T-helper 2 cell (primary cell): ENCODE data around the gene CCDC6.
A peak's percentile ranks its signal among the peaks of the same experiment; 100 is the strongest.
"Not testable (repeated sequence)": the region's sequence is repeated elsewhere in the genome, so short reads cannot be mapped to it uniquely, and the experiment has no call there.

Experiments
- DNase-seq, 5 experiments: peaks; one replicate each; pipeline versions ENCODE4 v3.0.0 to v3.0.0-alpha.2; 2012 to 2022

The CCDC6 gene

DNA sequence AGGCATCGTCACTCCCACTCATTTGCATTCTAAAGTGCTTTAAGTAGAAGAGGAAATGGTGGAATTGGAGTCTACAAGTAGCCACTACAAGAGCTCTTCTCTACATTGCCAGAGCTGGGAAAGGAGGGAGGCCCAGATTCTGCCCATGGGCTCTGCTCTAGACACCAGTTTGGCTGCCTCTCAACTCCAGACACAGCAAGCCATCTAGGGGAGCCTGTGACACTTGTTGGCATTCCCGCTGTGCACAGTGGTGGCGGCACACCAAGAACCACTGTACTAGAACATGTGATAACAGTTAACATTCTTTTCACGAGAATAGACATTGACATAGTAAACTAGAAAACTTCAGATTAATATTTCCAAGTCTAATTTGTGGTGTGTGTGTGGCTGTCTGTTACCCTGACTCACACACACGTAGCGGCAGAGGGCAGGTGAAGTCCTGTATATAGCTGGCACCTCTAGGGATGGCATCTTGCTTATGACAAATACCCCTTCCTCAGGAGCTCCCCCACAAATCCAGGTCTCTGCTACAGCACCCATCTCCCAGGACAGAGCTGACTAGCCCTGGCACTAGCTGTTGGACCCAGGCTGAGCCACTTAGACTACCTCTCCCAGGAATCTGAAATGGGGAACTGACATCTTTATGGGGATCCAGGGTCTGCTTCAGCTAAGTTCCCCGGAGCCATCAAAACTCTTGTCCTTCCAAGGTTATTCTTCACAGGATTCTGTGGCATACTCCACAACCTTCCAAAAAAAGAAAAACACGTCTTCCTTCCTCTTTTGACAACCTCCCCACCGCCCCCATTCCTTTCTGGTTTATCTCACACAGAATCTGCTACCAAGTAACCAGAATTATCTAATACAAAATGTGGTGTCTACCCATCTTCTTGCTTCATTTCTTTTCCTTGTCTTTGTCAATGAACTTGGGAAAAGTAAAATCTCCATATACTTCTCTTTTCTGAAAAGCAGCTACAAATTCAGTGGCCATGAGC lies 98.4 kb downstream of the CCDC6 start:
- no peak for DNase-seq

DNA sequence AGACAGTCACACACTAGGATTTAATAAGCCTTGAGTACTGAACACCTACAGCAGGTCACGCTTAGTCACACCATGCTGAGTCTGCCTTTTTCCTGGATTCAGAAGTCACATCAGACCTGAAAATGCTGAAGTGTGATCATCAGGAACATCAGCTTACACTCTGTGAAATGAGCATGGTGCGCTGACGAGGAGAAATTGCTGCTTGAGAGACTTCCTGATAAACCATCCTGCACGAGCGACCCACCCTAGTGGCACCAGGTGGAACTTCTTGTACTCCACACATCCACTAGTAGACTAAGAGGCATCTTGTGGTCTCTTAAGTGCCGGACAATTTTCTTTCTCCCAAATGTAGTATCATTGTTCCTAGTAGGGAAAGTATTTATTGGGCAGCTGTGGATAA lies 101.3 kb downstream of the CCDC6 start:
- DNase-seq = peak in 1 of 5 experiments; percentile 7

DNA sequence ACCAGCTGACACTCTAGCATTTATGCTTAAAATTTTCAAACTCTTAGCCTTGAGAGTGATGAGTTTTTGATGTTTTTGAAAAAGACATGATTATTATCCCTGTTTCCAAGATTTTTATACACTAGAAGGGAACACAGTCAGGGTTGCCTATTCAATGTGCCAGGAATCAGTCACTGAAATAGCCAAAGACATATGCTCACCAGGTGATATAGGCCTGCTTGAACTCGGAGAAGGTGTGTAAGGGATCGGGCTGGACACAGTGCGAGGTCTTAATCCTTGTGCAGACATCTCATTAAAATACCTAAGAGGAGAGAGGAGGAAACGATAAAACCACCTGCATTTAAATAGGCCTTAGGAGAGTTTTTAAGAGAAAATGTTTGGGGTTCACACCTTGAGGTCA lies 102.1 kb downstream of the CCDC6 start:
- no peak for DNase-seq

DNA sequence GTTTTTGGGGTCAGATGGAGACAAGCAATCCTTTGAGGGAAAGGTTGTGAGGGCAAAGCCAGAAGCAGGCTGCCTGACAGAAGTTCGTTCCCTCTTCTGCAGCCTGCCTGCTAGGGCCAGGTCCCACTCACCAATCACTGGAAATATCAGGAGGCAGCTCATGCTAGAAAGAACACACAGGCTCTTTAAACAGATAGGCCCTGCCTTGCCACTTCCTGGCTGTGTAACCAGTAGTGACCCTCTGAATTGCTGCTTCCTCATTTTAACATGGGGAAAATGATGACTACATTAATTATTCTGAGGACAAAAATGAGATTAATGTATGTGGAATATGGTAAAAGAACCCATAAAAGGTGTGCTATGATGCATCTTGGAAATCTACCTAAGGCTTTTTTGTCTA lies 102.6 kb downstream of the CCDC6 start:
- DNase-seq = no peak

DNA sequence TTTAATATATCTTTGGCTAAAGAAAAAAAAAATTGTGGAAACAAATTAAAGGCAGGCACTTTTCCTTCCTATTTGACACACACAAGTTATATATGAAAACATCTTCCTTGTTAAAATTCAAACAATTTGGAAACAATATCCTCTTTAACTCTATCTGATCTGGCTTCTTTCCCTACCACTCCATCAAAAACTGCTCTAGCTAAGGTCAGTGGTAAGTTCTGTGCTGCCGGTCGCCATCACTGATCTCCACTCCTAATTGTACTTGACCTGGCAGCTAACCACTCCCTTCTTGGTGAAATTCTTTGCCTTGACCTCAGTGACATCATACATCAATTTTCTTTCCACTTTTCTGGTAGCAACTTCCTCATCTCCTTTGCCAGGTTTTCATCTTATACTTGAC lies 105.2 kb downstream of the CCDC6 start:
- DNase-seq = no peak

DNA sequence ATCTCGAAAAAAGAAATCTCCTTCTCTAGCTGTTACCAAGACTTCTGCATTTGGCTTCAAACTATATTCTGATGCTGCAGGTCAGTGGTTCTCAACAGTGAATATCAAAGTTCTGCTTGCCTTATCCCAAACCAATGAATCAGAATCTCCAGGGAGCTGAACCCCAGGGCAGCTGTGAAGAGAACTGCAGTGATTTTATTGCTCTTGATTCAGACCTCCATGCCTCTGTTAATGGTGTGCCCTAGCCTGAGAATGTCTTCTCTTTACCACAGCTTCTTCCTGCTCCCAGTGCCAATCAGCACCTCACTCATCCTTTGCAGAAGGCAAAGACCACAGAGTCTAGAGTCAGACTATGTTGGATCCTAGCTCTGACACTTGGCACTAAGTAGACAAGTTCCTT lies 106.9 kb downstream of the CCDC6 start:
- no peak for DNase-seq

DNA sequence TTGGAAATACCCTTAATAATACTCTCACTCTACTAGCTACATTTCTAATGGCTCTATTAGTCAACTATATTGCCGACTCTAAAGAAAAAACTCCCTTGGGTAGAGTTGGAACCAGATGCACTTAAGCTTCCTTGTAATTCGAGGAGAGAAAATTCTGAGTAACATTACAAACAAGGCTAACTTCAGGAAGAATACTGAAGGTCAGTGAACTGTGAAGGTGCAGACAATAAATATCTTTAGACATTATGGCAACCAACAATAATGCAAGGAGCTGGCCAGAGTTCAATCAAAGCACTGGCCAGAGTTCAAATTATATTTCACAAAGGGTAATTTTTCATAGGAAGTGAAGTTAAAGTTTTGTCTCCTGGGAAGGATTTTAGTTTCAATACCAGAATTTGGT lies 112.4 kb downstream of the CCDC6 start:
- no peak for DNase-seq

DNA sequence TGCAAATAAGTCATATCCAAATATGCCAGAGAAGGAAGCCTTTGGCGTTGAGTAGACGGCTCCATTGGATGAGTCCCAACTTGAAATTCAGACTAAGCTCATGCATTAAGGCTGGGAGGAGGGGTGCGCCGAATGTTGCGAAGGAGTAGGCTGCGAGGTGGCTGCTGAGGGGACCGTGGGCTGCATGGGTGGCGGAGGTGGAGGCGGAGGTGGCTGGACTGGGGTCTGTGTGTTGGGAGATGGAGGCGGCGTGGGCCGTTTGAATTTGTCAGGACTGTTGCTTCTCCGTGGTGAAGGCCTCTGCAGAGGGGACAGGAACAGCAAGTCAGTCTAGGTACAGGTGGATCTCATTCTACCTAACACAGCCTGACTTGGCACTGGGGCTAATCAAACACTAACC lies 113.5 kb downstream of the CCDC6 start:
- no peak for DNase-seq

DNA sequence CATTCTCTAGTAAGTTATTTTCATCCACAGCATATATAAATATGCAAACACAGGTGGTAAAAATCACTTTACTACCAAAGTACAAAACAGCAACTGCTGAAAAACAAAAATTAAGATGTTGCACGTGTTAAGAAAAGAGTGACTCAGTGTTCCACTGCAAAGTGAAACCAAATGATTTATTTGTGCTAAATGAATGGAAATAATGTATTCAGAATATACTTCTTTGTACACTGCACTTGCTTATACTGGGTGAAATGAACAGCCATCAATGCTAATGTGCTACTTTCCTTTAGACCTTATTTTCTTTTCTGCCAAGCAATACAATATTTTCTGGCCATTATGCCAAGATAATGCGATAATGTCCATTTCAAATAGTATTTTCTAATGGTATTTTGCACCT lies 114.8 kb downstream of the CCDC6 start:
- DNase-seq = no peak

DNA sequence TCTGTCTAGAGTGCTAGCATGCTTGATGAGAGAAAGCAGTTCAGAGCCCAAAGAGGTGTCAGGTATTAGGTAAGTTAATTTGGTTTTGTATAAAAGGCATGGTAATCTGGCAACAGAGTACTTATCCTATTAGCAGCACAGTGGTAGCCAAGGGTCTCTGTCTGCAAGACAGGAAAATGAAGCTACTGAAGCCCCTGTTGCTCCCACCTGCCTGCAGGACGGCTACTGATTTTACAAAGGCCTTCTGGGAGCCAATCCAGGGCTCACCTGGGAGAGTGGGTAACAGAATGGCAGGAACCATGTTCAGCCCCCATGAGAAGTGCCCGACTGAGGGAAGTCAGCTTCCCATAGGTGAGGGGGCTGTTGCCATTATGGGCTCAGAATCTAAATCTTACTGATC lies 116.3 kb downstream of the CCDC6 start:
- not testable (repeated sequence) for DNase-seq

DNA sequence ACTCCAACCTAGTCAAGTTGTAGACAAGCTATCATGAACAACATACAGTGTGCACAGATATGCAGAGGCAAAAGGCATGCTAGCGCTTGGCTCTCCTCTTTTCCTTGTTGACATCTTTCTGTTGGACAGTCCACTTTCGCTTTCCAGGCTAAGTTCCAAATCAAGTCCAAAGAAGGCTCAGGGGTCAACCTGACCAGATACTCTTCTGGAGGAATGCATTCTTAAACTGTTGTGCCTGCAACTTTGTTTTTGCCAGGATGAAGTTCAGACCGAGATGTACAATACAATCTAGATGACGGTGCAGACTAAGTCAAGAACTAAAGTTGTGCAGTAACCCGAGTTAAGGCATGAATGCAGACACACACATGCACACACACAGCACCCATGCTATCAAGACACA lies 117.4 kb downstream of the CCDC6 start:
- DNase-seq = not testable (repeated sequence)

DNA sequence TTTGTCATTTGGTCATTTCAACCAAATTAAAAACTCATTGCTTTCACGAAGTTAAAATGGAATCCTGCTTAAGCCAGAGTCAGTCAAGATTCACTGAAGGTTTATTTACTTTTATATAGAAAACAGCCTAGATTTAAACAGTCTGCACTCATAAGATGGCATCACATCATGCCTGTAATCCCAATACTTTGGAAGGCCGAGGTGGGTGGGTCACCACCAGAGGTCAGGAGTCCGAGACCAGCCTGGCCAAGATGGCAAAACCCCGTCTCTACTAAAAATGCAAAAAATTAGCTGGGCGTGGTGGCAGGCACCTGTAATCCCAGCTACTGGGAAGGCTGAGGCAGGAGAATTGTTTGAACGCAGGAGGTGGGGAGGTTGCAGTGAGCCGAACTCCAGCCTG lies 119.3 kb downstream of the CCDC6 start:
- DNase-seq = not testable (repeated sequence)

DNA sequence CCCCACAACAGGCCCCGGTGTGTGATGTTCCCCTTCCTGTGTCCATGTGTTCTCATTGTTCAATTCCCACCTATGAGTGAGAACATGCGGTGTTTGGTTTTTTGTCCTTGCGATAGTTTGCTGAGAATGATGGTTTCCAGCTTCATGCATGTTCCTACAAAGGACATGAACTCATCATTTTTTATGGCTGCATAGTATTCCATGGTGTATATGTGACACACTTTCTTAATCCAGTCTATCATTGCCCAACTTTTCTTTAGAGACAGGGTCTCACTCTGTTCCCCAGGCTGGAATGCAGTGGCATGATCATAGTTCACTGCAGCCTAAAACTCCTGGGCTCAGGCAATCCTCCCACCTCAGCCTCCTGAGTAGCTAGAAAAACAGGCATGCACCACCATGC lies 120.9 kb downstream of the CCDC6 start:
- not testable (repeated sequence) for DNase-seq

DNA sequence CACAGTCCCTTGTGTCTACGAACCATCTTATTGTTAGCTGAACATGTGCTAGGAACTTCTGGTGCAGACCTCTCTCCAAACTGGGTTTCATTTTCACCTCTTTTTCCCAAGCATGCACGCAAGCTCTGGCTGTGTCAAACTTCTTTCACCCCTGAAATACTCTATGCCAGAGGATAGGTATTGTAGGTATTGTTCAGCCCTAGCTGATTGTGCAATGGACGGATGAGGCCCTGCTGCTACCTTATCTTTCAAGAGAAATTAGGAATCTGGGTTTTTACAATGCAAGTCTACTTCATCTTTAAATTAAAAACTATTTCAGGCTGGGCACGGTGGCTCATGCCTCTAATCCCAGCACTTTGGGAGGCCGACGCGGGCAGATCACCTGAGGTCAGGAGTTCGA lies 124.8 kb downstream of the CCDC6 start:
- no peak for DNase-seq

DNA sequence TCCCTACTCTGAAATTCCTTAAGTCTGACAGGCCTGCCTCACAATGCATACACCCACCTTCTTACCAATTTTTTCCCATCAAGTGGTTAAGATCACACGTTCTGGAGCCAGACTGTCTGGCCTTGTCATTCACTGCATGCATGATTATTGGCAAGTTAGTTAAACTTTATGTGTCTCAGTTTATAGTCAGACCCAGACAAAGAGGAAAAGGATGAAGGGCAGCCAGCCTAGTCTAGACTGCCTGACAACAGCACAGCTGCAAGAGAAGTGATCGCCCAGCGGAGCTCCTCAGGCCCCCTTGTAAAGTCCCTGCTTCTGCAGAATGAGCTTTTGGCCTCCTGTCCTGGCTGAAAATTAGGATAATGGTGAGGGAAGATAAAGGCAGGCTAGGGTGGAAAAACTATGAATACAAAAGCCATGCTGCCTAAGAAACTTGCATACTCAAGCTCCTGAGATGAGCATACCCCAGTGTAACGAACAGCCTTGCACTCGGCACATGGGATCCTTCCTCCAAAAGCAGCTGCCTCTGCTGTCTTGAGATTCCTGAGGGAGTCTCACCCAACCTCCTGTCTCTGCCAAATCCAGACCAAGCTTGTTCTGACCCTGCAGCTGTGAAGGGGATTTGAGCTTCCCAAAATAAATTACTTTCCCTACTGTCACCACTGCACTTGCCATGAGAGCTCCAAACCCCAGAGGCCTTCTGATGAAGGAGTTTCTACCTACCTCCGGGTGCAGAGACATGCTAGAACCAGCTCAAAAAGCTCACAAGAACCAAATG lies 126.4 kb downstream of the CCDC6 start:
- DNase-seq = no peak

DNA sequence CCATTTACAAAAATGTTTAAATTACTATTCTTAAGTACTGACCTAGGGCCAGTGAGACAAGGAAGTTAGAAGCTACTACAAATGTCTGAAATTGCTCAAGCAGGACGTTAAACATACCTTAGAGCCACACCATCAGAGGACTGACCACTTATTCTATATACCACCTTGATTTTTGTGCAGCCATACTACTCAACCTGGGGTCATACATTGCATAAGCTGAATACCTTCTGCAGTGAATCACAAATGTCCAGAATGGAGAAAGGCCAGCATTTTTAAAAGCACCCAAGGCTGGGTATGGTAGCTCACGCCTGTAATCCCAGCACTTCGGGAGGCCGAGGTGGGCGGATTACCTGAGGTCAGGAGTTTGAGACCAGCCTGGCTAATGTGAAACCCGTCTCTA lies 131.9 kb downstream of the CCDC6 start:
- DNase-seq = no peak

DNA sequence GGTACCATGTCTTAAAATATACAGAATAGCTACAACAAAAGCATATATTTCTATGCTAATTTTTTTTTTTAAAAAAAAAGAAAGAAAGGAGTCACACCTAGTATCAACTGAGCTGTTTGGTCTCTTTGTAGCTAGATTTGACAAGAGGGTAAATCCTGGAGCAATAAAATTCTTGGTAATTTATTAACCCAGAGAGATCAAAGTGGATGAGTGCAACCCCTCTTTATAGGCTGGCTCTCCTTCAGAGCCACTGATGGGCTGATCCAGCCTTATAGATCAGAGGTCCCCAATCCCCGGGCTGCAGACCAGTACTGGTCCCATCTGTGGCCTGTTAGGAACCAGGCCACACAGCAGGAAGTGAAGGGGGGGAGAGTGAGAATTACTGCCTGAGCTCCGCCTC lies 133.3 kb downstream of the CCDC6 start:
- no peak for DNase-seq

DNA sequence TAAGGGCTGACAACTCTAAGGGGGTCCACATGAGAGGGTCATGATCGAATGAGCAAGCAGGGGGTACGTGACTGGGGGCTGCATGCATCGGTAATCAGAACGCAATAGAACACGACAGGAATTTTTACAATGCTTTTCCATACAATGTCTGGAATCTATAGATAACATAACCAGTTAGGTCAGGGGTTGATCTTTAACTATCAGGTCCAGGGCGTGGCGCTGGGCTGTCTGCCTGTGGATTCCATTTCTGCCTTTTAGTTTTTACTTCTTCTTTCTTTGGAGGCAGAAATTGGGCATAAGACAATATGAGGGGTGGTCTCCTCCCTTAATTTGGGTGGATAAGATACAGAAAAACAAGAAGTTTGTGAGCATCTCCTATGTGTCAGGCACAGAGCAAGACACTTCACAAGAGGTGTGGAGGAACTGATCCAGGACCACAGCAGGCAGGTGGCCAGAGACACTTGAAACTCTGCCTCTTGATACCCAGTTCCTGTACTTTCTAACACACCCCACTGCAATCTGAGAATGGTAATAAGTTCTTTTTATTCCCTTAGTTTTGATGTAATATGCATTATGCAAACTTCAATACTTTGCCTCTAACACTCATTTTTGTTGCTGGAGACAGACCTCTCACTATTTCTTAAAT lies 135.1 kb downstream of the CCDC6 start:
- no peak for DNase-seq

DNA sequence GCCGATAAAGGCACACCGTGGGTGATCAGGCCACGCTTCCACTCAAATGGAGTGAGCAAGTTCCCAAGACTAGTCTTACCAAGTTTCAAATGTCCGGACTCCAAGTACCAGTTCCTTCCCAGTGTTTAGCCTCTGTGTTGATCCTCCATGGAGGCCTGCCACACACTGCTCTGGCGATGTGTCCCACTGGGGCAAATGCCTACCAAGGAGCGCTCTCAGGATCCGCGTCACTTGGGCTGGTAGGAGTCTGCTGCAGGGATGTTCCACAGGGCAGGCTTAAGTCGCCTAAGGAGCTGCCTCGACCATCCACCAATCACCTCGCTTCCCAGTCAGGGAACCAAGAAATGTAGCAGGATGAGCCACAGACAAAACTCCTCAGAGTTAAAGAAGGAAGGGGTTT lies 135.7 kb downstream of the CCDC6 start:
- no peak for DNase-seq

DNA sequence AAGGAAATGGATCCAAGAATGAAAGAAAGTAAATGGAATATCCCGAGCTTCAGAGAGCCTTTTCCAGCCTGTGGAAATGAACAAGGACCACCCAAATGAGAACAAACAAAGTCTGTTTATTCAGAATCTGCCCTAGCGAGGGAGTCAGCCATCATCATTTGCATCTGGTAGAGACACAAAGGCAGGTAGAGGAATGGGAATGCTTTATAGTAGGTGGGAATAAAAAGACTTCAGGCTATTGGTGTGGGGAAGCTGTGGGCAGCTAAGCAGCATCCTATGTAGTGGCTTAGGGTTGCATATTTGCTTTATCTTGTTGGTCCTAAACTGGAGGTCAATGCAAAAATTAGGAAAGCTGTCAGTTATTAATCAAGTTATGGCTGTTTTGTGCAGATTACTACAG lies 143.9 kb downstream of the CCDC6 start:
- no peak for DNase-seq

DNA sequence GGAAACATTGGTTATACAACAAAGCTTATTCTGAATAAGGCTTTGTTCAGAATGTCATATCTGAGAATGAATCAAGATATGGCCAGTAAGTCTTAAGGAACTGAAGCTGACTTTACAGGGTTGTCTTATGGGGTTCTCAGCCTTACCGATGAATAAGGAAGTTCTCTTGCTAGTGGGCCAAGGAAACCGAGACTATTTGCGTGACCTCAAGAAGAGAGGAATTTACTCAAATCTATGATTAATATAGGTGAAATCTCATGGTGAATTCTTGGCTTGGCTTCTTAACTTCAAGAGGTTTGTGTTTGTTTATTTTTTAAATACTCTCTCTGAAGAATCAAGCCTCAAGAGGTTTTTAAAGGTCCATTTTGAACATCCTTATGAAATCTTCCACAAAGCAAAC lies 148.4 kb downstream of the CCDC6 start:
- no peak for DNase-seq

DNA sequence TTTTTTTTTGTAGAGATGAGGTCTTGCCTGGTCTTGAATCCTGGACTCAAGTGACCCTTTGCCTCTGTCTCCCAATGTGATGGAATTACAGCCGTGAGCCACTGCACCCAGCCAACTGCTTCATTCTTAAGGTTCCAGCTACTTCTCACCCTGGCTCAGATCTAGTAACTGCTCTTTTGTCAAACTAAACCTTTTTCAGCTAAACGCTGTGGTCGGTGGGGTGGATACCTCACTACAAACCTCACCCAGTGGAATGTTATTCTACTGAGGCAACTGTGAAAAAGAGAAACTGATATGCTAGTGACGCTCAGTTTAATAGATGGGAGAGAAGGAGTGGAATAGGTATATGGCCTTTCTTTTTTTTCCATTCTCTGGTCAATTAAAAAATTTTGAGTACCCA lies 151.4 kb downstream of the CCDC6 start:
- DNase-seq = no peak

DNA sequence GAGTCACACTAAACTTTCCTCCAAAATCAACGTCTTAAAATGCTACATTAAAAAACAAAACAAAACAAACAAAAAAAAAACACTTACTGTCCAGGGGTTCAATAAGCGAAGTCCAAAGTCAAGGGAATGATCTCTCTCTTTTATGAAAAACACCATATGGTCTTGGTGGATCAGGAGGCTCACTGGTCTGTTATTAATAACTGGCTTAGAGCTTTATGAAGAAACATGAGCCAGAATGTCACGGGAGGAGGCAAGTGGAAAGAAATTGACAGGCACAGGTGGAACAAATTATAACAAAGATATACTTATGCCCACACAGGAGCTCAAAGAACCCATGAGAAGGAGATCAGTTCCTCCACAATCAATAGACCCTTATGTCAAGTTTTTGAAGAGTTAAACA lies 153.1 kb downstream of the CCDC6 start, which contains the start of gene MRLN:
Gene MRLN, minus strand, starts transcription at position 189 of the 400 bp plus-strand sequence.
- DNase-seq = no peak
